HG03139 (cell line): Measurements from ENCODE around the gene LCN6.
"Not testable (repeated sequence)": the region's sequence is repeated elsewhere in the genome, so short reads cannot be mapped to it uniquely, and the experiment has no call there.

Source experiments
- ATAC-seq: cut with Tn5 transposase; IDR thresholded peaks from one replicate; pipeline ENCODE4 v1.9.1; 2021; ENCODE audit not compliant: unreplicated experiment

The LCN6 gene

DNA sequence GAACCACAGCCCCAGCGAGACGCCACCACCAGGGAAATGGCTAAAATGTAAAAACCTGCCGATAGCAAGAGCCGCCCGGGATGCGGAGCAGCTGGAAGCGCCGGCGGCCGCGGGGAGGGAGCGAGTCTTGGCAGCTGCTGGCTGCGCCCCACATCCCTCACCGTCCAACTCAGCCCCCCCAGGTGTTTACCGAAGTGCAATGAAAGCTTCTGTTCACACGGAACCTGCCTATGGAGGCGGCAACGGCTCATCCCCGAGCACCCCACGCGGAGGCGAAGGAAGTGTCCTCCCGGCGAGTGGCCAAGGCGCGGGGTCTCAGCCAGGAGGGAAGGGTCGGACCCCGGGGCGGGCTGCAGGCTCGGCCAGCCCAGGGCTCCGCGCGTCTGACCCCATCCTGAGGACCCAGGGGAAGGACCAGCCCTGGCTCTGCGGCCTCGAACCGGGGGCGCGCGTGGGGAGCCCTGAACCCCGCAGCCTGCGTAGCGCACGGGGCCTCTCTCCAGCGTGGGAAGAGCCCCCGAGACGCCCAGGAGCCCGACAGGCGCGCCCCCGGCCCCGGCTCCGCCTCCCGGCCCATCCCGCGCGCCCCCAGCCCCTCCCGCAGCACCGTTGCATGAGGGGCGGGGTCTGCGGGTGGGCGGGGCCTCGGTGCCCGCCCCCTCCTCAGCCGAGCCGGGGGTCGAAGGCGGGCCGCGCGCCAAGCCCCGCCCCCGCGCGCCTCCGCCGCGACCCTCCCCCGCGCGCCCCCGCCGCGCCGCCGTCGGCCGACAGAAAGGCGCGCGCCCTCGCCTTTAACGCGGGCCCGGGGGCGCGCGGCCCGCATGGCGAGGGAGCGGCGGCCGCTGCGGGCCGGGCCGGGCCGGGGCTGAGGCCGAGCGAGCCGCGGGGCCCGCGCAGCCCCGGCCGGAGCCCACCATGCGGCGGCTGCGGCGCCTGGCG, 36.3 kb downstream of the LCN6 start, which contains the start of gene DIPK1B:
TSS of gene DIPK1B (plus strand) at position 822 of the 939 bp plus-strand sequence. CDS start at position 916, 94 bp downstream.
- no peak for ATAC-seq

DNA sequence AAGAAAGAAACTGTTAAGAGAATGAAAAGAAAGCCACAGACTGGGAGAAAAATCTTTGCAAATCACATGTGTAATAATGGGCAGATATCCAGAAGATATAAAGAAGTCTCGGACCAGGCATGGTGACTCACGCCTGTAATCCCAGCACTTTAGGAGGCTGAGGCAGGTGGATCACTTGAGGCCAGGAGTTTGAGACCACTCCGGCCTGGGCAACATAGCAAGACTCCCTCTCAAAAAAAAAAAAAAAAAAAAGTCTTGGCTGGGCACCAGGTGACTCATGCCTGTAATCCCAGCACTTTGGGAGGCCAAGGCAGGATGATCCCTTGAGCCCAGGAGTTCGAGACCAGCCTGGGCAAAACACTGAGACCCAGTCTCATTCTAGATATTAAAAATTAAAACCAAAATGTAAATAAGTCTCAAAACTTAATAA, 37.1 kb downstream of the LCN6 start:
- ATAC-seq: not testable (repeated sequence)

DNA sequence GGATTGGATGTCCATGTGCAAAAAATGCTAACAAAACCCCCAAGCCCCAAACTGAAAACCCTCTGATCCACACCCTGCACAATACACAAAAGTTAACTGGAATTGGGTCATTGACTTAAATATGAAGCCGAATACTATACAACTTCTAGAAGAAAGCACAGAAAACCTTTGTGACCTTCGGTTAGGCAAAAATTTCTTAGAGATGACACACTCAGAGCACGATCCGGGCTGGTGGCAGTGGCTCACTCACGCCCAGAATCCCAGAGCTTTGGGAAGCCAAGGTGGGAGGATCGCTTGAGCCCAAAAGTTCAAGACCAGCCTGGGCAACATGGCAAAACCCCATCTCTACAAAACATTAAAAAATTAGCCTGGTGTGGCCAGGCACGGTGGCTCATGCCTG, 37.8 kb downstream of the LCN6 start:
- no peak for ATAC-seq

DNA sequence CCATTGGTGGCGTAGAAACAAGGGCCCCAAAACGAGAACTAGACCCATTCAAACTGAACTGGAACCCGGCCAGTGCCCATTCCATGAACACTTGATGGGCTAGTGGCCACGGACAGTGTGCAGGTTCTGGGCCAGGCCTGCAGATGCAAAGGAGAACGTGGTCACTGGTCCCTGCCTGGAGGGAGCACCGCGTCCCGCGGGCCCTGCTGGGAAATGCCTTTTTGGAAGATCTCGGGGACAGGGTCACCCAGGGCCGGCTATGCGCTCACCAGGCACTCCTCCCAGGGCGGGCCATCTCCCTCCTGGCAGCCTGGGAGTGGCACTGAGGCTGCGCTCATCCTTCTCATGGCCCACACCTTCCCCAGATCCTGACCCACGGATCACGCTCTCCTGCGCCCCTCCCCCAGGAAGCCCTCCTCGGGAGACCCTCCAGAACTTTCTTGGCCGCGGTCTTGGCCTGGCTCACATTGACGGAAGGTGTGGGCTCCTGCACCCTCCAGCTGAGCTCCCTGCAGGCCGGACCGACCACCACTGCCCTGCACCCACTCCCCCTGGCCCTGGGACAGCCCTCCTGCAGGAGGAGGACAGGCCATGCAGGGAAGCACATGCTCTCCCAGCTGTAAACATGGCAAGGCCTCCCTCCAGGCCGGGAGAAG, 38.7 kb downstream of the LCN6 start:
- ATAC-seq: no peak

GRCh38 chr9:136707849-136708517, 40.3 kb downstream of the LCN6 start:
- no peak for ATAC-seq

DNA sequence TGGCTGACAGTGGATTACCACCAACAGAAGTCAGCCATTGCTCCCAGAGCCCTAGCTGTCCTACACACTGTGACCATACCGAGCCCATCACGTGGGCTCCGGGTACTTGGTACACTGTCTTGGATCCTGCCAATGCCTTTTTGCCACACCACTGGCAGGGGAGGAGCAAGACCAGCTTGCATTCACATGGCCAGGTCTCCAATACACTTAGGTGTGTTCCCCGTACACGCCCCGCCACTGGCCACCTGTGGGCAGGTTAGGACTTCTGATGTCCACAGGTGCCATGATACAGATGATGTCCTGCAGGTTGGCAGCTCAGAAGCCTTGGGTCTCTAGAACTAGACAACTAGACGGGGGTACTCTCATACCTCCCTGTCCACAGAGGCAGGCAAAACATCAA, 41.3 kb downstream of the LCN6 start:
- ATAC-seq: no peak

DNA sequence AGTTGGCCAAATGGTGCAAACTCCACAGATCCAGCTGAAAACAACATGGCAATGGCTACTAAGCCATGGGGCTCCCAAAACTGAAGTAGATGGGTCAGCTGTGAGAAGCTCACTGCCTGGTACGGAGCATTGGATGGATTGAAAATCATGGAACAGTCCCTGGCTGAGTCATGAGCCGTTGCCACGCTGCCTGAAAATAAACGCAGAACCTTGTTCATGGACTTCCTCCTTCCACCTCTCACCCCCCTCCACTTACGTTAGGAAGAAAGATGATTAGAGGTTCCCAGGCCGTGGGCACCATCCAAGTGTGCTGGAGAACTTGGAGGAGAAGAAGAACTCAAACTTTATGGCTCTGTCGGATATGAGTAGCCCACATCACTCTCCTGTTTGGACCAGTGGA, 42.8 kb downstream of the LCN6 start:
- ATAC-seq: no peak

- ATAC-seq: not testable (repeated sequence)
Observed at GRCh38 chr9:136704741-136705140, 43.6 kb downstream of the LCN6 start.

- ATAC-seq: no peak
Observed at GRCh38 chr9:136703276-136703860, 45.0 kb downstream of the LCN6 start.

DNA sequence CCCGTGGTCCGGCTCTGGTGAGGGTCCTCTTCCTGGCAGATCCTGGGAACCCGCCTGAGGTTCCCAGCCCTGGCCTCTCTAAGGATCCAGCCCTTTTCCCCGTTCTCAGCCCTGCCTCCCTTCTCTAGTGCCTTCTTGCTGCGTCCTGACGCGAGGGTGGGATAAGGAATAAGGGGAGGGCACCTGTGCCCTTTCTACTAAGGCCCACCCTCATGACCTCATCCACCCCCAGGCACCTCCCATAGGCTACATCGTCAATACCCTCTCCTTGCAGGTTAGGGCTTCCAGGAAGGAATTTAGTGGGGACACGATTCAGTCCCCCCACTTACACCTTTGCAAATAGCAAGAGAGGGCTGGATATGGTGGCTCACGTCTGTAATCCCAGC, 46.7 kb downstream of the LCN6 start:
- ATAC-seq: no peak

DNA sequence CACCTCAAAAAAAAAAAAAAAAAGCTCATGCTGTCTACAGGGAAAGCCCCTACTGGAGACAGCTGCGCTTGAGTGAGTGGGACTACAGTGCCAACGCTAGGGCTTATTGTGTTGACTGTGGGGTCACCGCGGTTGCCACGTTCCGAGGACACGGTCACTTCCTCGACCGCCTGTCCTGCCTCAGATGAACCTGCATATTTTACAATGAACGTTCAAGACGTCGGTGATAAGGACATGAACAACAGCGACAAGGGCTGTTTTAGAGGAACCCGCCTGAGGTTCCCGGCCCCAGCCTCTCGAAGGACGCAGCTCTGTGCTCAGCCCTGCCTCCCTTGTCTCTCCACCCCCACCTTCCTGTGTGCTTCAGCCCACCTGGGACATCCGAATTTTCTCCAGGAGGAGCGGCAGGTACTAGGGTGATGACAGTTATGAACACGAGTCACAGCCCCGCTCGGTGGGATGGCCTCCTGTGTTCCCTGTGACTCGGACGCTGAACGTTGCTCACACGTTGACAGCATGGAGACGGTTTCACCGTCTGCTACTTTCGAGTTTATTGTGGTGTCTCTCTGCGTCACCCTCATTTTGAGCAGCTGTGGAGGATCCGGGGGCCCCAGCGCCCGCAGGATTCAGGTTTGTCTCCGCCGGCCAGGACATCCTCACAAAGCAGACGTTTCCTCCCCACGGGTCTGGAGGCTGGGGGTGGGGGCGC, 47.2 kb downstream of the LCN6 start:
- ATAC-seq: no peak

- no peak for ATAC-seq
Observed at GRCh38 chr9:136700304-136700703, 48.0 kb downstream of the LCN6 start.

DNA sequence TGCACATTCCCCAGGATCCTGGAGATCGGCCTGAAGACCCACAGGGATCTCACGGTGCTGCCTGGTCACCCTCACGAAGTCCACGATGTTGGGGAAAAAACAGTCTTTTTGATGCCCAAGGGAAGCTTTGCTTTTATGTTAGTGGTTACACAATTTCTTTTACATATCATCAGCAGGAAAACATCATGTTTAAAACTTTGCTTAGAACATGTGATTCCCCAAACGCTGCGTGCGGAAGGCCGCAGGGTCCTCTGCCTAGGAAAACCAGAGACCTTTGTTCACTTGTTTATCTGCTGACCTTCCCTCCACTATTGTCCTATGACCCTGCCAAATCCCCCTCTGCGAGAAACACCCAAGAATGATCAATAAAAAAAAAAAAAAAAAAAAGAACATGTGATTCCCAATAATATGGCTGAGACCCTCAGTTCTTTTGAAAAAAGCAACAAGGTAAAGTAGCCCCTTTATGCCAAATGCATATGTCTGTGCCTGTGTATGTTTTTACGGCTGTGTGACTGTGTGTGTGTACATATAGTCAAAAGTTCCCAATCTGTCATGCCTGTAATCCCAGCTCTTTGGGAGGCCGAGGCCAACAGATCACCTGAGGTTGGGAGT, 49.6 kb downstream of the LCN6 start:
- ATAC-seq: no peak

DNA sequence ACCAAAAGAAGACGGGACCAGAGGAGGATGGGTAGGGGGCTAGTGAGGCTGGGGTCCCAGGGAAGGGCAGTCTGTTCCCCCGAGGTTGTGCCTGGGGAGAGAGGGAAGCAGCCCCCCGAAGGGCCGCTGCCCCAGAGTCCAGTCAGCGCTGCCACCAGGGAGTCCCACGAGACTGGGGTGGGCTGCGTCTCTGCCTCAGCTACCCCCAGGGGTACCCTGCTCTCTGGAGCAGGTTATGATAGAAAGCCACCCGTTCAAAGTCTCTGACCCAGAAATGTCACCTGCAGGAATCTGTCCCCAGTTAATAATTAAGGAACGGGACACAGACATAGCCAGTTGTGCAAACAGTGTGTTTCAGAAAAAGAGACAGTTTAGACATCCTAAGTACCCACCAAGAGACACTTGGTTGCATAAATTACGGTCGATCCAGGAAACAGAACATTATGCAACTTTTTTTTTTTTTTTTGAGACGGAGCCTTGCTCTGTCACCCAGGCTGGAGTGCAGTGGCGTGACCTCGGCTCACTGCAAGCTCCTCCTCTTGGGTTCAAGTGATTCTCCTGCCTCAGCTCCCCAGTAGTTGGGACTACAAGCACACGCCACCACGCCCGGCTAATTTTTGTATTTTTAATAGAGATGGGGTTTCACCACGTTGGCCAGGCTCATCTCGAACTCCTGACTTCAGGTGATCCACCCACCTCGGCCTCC, 50.4 kb downstream of the LCN6 start:
- no peak for ATAC-seq

DNA sequence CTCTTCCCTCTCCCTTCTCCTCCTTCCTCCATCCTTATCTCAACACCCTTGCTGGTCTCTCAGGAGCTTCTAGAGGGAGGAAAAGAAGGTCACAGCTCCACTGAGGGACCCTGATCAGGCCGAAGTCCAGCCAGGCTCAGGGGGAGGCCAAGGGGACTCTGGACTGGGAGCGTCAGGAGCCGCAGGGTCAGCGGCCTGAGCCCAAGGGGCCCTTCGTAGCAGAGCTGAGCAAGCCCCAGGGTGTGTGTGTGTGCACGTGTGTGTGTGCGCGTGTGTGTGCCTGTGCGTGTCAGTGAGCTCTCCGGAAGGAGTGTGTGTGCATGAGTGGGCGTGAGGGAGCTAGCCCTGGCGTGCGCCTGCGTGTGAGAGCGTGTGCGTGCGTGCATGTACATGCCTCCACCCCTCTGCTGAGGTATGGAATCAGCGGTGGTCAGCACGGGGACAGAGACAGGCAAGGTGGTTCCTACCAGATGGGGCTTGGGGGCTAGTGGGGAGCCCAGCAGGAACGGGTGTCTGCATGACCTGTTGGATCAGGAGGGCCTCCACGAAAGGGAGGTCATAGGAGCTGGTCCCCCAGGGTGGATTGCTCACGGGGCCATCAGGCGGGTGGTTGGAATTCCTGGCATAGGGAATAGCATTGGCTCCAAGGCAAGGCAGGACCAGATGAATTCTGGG, 51.0 kb downstream of the LCN6 start:
- ATAC-seq: no peak

GRCh38 chr9:136696502-136696901, 51.8 kb downstream of the LCN6 start:
- no peak for ATAC-seq

- no peak for ATAC-seq
Observed at GRCh38 chr9:136695955-136696354, 52.4 kb downstream of the LCN6 start.

- ATAC-seq: no peak
Observed at GRCh38 chr9:136695435-136695895, 52.9 kb downstream of the LCN6 start.

DNA sequence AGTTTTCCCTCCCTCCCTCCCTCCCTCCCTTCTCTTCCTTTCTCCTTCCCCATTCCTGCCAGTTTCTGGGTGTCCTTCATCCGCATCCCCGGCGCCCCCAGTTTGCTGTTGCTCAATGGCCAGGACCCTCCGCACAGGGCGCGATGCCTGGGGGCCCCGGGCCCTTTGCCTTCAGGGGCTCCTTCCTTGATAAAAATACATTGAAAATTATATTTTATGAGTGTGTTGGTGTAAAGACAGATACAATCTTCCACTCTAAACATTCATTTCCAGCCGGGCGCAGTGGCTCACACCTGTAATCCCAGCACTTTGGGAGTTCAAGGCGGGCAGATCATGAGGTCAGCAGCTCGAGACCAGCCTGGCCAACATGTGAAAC, 53.5 kb downstream of the LCN6 start:
- ATAC-seq: no peak
